Measurements from ENCODE around the gene PRKCE. TPM values are rescaled to one million over a fixed set of nuclear protein-coding genes. Genes with fewer than 3 reads are reported as not detected.

Gene PRKCE
- total RNA-seq, 1 donor from 2014 or later = 6.9 TPM

DNA sequence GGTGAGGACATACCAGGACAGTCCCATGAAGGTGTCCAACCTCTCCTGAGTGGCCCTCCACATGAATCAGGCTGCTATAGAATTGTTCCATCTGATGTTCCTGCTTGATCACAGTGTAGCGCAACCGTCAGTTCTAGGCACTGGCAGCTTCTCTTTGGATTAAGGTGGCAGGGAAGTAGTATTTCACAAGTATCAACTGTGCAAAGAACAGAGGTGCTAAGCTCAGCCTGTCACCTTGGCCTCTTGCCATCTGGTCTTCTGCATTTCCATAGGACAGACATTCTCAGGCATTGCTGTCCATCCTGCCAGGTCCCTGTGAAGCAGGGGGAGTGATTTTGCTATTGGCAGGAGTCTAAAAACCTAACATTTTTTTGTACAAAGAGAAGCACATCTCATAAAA lies 463.5 kb downstream of the PRKCE start:
- no peak for DNase-seq (ENCODE audit: low read depth)

DNA sequence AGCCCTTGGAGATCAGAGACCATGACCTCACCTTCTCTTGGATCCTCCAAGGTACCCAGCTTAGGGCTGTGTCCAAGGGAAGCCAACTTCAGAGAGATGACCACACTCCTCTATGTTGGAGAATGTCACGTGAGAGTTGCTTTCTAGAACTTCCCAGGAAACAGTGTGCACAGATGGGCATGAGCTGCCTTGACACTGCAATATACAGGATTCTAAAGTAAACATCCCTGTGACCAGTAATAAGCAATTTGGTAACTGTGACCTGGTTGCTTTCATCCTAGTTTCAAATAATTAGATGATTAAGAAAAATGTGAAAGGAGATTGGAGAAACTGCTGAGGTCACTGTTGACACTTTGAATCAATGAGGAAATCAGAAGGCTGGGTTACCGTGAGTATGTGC lies 464.7 kb downstream of the PRKCE start:
- no peak for DNase-seq (ENCODE audit: low read depth)

- DNase-seq (ENCODE audit: low read depth) = peak; percentile 63
Measured at GRCh38 chr2:46116553-46116991, 465.1 kb downstream of the PRKCE start.

DNA sequence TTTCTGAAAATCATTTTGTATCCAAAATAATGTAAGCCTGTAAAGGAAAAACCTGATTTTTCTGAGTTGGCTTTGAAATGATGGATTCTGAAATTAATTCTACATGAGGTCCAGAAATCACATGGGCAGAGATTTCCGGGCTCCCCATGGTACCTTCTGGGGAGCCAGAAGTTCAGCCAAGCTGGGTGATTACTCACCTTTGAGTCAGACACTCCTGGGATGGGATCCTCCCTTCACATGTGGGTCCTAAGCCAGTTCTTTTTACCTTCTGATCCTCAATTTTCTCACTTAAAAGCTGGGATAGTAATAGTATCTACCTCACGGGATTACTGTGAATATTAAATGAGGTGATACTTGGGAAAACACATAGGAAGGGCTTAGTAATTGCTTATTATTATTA lies 465.9 kb downstream of the PRKCE start:
- peak; percentile 79 for DNase-seq (ENCODE audit: low read depth)

GRCh38 chr2:46117994-46118393 lies 466.5 kb downstream of the PRKCE start:
- no peak for DNase-seq (ENCODE audit: low read depth)

GRCh38 chr2:46118656-46119371 lies 467.3 kb downstream of the PRKCE start:
- no peak for DNase-seq (ENCODE audit: low read depth)

- no peak for DNase-seq (ENCODE audit: low read depth)
Measured at GRCh38 chr2:46119453-46119852, 468.0 kb downstream of the PRKCE start.

DNA sequence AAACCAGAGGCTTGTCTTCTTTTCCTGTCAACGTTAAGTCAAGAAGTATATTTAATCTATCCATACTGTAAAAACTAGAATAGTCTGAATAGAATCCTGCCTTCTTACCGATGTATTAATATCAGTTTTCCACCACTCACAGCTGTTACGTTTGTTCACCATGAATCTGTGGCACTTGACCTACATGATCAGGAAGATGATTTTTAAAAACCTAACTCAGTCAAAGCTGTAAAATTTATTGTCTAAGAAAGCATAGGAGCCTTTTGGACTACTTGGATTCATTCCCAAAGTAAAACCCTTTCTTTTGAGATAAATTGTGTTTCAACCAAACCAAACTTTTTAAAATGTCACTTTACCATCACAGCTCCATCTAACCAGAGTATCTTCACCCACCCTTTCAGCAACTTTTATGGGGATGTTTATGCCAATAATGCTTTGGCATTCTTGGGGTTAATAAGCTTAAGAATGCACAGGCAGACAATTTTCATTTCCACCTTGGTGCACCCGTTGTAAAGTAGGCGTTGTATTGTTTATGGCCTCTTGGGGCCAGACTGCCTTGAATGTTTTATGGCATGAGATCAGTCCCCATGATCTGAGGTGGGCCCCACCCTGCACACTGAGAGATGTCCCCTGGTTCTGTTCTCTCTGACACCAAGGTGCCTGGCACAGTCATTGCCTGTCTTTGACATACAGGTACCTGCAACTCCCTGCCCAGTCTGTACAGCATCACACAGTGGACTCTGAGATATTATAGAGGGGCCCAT lies 469.5 kb downstream of the PRKCE start:
- no peak for DNase-seq (ENCODE audit: low read depth)

- DNase-seq (ENCODE audit: low read depth) = no peak
Measured at GRCh38 chr2:46122318-46122976, 471.0 kb downstream of the PRKCE start.

- no peak for DNase-seq (ENCODE audit: low read depth)
Measured at GRCh38 chr2:46123013-46123412, 471.5 kb downstream of the PRKCE start.

DNA sequence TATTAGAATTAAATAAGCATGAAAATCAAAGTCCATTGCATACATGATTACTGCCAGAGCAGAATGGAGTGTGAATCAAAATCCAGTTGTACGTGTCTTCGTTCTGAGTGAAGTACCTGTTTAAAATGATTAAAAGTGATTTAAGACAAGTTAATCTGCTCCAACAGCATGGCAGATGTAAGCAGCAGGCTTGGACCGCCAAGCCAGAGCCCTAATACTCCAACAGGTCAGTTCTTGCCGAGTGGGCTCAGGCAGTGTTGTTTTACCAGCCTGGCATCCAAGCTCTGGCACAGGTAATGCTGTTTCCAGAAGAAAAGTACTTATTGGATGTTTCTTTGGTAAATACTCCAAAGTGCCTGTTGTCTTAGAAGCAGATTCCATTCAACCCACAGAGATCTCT lies 474.3 kb downstream of the PRKCE start:
- DNase-seq (ENCODE audit: low read depth) = no peak

DNA sequence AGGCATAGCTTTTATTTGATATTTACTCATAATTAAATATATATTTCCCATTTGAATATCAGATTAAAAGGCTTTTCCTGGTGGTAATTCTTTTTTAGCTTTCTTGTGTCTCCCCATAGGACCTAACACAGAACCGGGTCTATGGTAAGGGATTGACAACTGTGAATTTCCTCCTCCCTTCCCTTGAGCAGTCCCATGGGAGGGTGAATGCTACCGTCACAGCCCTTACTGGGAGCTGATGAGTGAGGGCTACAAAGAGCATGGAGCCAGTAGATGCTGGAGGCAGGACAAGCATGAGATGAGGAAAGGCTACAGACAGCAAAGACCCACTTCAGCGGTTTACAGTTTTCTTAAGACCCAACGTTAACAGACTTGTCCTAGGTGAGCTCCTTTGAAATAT lies 475.1 kb downstream of the PRKCE start:
- no peak for DNase-seq (ENCODE audit: low read depth)

GRCh38 chr2:46127176-46127575 lies 475.7 kb downstream of the PRKCE start:
- DNase-seq (ENCODE audit: low read depth) = no peak

- no peak for DNase-seq (ENCODE audit: low read depth)
Measured at GRCh38 chr2:46130511-46130910, 479.0 kb downstream of the PRKCE start.

DNA sequence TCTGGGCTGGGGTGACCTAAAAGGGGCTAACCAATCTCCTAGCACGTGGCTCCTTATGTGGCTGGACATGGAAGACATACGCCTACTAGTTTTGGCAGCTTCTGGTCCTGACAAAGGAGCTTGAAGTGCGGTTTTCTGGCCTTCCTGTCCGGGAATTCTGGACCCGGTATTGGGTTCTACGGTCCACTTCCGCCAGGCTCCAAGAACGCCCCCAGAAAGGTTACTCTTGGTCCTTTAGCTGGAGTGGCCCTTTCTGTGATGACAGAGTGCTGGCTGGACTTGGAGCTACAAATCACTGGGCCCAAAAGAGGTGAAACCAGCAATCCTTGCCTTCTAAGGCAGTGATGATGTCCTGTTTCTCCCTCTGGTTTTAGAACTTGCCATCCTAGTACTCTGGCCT lies 481.5 kb downstream of the PRKCE start:
- no peak for DNase-seq (ENCODE audit: low read depth)

DNA sequence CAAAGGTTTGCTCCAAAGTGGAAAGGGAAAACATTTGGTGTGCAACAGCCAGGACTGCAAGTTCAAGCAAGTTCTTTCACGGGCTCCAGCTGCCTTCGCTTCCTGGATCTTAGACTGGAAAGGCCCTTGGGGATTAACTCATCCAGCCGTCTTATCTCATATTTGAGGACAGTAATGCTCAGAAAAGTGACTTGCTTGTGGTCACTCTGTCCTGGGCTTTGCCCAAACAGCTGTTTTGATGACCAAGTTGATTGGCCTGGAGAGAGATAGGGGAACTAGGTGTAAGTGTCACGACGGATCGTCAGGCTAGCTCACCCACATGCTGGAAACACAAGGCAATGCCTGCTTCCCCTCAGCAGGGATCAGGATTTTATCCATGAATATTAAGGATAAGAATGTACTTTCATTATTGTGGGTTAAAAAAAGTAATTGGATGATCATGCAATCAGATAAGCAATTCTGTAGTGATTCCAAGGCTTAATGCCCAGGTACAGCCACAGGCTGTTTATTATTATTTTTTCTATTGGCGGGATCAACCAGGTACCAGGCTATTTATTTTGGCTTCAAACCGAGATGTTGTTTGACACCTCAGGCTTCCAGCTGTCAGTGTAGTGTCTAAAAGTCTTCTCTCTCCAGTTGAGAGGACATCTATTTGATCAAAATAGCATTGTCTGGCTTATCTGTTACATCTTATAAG lies 483.2 kb downstream of the PRKCE start:
- DNase-seq (ENCODE audit: low read depth) = no peak

DNA sequence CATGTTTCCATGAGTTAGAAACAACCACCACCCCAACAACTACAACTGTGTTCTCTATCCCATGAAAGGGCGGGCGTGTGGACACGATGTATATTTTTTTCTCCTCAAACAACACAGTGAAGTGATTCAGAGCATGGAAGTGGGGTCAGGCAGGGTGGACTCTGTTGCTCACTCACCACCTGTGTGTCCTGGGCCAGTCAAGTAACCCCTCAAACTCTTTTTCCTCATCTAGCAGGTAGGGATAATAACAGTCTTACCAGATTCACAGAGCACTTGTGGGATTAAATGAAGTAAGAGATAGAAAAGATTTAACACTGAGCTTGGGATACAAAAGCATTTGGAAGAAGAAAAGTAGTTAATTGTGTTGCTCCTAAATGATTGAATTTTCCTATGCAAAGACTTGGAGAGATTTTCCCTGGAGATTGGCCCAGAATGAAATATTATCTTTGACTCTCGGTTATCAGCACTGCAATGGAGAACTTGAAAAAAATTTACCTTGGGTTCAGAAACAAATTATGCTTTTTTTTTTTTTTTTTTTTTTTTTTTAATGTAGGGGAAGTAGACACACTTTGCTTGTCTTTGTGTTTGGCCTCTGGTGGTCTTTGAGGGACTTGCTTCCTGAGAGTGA lies 483.9 kb downstream of the PRKCE start:
- DNase-seq (ENCODE audit: low read depth) = no peak

GRCh38 chr2:46135958-46136357 lies 484.5 kb downstream of the PRKCE start:
- DNase-seq (ENCODE audit: low read depth) = no peak

DNA sequence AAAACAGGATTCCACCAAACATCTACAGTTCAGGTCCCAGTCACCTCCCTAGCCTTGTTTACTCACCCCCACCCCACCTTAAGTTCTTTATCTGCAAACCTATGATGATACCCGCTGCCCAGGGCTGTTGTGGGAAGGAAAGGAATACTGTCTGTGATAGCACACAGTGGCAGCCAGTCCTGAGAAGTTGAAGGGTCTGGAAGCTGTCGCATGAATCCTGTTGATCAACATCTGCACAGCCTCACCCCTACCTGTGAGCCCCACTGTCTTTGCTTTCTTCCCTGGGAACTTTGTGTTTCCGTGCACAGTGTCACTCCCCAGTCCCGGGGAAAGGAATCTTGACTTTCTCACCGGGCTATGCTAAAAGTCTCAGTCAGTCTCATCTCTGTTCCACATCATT lies 485.0 kb downstream of the PRKCE start:
- DNase-seq (ENCODE audit: low read depth) = no peak

DNA sequence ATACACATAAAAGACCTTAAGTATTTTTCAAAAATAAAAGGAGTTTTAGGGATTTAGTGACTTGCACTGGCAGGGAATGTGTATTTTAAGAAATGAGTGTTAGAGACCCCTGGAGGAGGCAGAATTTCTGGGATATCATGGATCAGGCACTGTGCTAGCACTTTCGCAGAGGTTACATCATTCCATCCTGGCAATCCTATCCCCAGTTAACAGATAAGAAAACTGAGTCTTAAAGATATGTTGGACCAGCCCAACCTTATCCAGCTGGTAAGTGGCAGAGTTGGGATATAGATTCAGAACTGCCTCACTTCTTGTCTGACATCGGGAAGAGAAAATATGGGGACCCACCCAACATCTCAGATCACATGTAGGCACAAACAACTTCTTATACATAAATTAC lies 485.5 kb downstream of the PRKCE start:
- no peak for DNase-seq (ENCODE audit: low read depth)

DNA sequence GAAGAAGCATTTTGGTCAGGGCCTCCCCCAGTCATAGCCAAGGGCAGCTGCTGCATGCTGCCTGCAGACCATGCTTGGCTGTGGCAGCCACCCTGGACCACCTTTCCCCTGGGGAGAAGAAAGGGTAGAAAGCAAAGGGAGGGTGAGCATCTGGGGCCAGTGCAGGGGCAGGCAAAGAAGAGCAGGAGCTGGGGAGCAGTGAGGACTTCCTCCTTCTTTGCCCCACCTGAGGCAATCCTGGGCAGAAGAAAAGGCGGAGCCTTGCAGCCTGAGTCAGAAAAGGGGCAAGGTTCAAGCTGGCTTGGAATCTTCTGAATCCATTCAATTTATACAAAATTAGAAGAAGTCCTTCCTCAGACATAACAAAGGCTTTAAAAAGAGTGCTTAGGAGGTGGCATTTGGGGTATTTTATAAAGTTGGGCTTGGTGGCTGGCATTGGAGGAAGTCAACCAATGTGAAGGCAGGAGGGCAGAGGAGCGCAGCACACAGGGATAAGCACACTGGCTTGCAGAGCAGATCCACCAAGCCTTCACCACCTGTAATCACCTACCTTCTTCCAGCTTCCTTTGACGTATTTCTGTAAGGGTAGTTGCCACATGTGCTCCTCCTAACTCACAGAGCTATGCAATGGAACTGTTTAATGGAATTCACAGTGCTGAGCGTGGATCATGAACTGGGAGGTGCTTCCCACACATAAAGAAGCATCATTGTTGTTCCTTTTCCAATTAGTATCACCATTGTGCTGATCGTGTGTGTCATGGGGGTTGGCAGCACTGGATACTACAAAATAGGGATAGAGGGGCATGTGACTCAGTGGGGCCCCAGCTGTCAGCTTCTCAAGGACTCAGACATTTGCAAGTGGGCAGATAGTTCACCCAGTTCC lies 491.3 kb downstream of the PRKCE start:
- DNase-seq (ENCODE audit: low read depth) = peak; percentile 50
